Stimulated activated CD4-positive, alpha-beta T cell treated with anti-CD3 and anti-CD28 coated beads, TNF-alpha, amount 100 ng/mL, for 24 hours (primary cell): ENCODE measurements around the gene SYNE2.

Source experiments
- DNase-seq, 3 experiments: peaks; one replicate each; pipeline ENCODE4 v3.0.0-alpha.2; 2020; ENCODE audit warnings: low read depth in 3 of 3

The SYNE2 gene

GRCh38 chr14:63911404-63911803 is 58.6 kb downstream of the SYNE2 start:
- DNase-seq, result no peak

GRCh38 chr14:63912286-63912685 is 59.5 kb downstream of the SYNE2 start:
- no peak for DNase-seq

- no peak for DNase-seq
Observed at GRCh38 chr14:63918411-63918810, 65.6 kb downstream of the SYNE2 start.

GRCh38 chr14:63922696-63923421 is 70.1 kb downstream of the SYNE2 start:
- DNase-seq, result no peak

- DNase-seq, result no peak
Observed at GRCh38 chr14:63923422-63923752, 70.6 kb downstream of the SYNE2 start.

GRCh38 chr14:63924375-63924774 is 71.6 kb downstream of the SYNE2 start:
- no peak for DNase-seq

- DNase-seq, result no peak
Observed at GRCh38 chr14:63926641-63927040, 73.8 kb downstream of the SYNE2 start.

GRCh38 chr14:63928744-63929174 is 76.0 kb downstream of the SYNE2 start:
- DNase-seq, result no peak

GRCh38 chr14:63933110-63933509 is 80.3 kb downstream of the SYNE2 start:
- no peak for DNase-seq

- DNase-seq, result no peak
Observed at GRCh38 chr14:63933711-63934110, 80.9 kb downstream of the SYNE2 start.

GRCh38 chr14:63938198-63939005 is 85.6 kb downstream of the SYNE2 start:
- DNase-seq, result no peak

GRCh38 chr14:63939006-63939270 is 86.1 kb downstream of the SYNE2 start:
- DNase-seq, result no peak

GRCh38 chr14:63940387-63940786 is 87.6 kb downstream of the SYNE2 start:
- no peak for DNase-seq

- no peak for DNase-seq
Observed at GRCh38 chr14:63941023-63941422, 88.2 kb downstream of the SYNE2 start.

GRCh38 chr14:63949696-63950095 is 96.9 kb downstream of the SYNE2 start:
- no peak for DNase-seq

- no peak for DNase-seq
Observed at GRCh38 chr14:63951021-63951420, 98.2 kb downstream of the SYNE2 start.

GRCh38 chr14:63951429-63951828 is 98.6 kb downstream of the SYNE2 start:
- DNase-seq, result no peak

GRCh38 chr14:63952053-63952932 is 99.5 kb downstream of the SYNE2 start:
- DNase-seq, result no peak

- DNase-seq, result no peak
Observed at GRCh38 chr14:63952933-63953437, 100.2 kb downstream of the SYNE2 start.

- DNase-seq, result no peak
Observed at GRCh38 chr14:63956326-63956725, 103.5 kb downstream of the SYNE2 start.

GRCh38 chr14:63960926-63961567 is 108.2 kb downstream of the SYNE2 start:
- no peak for DNase-seq

GRCh38 chr14:63962906-63963305 is 110.1 kb downstream of the SYNE2 start:
- DNase-seq, result no peak
